Vagina (tissue), 2 donors: ENCODE results near the gene TSHR. TPM values are rescaled to one million over a fixed set of nuclear protein-coding genes. Genes with fewer than 3 reads are reported as not detected.

Experiments used
- DNase-seq, 2 donors: peaks; one replicate each; pipeline ENCODE4 v3.0.0-alpha.2; 2017; ENCODE audit errors: extremely low spot score in 2 of 2
- H3K27ac ChIP-seq: fragments of 200-600 bp; sonication (generic); one replicate; pipeline ENCODE4 v1.5.1; 2019
- H3K27me3 ChIP-seq: fragments of 200-600 bp; sonication (generic); one replicate; pipeline ENCODE4 v1.5.1; 2019
- H3K36me3 ChIP-seq, 2 donors: fragments of 200-600 bp; sonication (generic); one replicate each; pipeline ENCODE4 v1.5.1; 2017 to 2019
- H3K4me1 ChIP-seq: fragments of 200-600 bp; sonication (generic); one replicate; pipeline ENCODE4 v1.5.1; 2019
- H3K4me3 ChIP-seq, 2 donors: fragments of 200-600 bp; sonication (generic); 1 replicate in 1 of 2; 2 replicates in 1 of 2; pipeline ENCODE4 v1.5.1; 2016 to 2019
- H3K9me3 ChIP-seq: fragments of 200-600 bp; sonication (generic); one replicate; pipeline ENCODE4 v1.5.1; 2019
- POLR2A ChIP-seq, 2 donors: fragments of 450-650 bp; IDR thresholded peaks; one replicate each; pipeline ENCODE4 v1.6.1; 2017; ENCODE audit warnings: antibody characterized with exemption in 2 of 2, mild to moderate bottlenecking in 2 of 2, moderate library complexity in 2 of 2
- POLR2AphosphoS5 ChIP-seq, 2 donors: sonication (generic); formaldehyde crosslinking; IDR thresholded peaks; one replicate each; pipeline ENCODE4 v1.9.0; 2017; ENCODE audit warnings: antibody characterized with exemption in 2 of 2, mild to moderate bottlenecking in 2 of 2, low read depth in 1 of 2; ENCODE audit not compliant: insufficient read depth in 1 of 2
- intact Hi-C: fragments of 100-400 bp; cut with DNase I; formaldehyde crosslinking; loops from one replicate; pipeline ENCODE4 v1.15.1; 2023
- total RNA-seq: library from RNA; depleted of rRNA; stranded (reverse); fragments of >200 nt; gene quantifications from one replicate; pipeline ENCODE4 v1.2.3, GENCODE V29; 2016
- TF ChIP-seq, protein P1 (sequence below), 3 experiments: fragments of 450-650 bp in 2 of 3; fragments of 200-600 bp in 1 of 3; sonication (generic) in 1 of 3; IDR thresholded peaks; one replicate each; pipeline ENCODE4 v1.5.1; 2017 to 2019; ENCODE audit warnings: antibody characterized with exemption in 3 of 3, mild to moderate bottlenecking in 2 of 3, moderate library complexity in 2 of 3

The TSHR gene
- total RNA-seq, 1 donor from 2014 or later = not detected

DNA sequence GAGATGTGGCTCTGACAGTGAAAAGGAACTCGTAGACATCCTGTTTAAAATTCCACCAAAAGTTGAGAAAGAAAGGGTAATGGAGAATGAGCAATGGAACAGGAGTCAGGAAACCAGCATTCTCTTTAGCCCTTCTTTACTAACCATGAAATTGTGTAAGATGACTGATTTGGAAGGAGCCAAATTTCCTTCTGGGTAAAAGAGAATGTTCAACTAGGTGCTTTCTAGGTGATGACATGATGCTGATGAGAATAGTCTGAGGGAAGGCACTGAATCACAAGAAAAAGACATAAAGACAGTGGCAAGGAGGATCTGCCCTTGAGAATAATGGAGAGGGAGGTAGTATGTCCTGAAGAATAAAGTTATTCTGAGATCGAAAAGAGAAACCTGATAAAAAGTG is 2.2 kb downstream of the TSHR start:
- Histone ChIP-seq H3K4me1 (peaks cover 8% of the 10 kb centered on the region), H3K9me3 (no peaks in the 10 kb centered on the region), H3K27ac (no peak overlapping the region), H3K36me3 (no peaks in the 10 kb centered on the region), H3K4me3 (no peak overlapping the region), H3K27me3 (no peaks in the 10 kb centered on the region)
- DNase-seq = no peak
- TF ChIP-seq POLR2A (IDR thresholded peaks at IDR 0.05) = no peak
- TF ChIP-seq POLR2AphosphoS5 (IDR thresholded peaks at IDR 0.05; ENCODE audit: insufficient read depth in 1 of 2, low read depth in 1 of 2) = no peak
- TF ChIP-seq, protein P1, sequence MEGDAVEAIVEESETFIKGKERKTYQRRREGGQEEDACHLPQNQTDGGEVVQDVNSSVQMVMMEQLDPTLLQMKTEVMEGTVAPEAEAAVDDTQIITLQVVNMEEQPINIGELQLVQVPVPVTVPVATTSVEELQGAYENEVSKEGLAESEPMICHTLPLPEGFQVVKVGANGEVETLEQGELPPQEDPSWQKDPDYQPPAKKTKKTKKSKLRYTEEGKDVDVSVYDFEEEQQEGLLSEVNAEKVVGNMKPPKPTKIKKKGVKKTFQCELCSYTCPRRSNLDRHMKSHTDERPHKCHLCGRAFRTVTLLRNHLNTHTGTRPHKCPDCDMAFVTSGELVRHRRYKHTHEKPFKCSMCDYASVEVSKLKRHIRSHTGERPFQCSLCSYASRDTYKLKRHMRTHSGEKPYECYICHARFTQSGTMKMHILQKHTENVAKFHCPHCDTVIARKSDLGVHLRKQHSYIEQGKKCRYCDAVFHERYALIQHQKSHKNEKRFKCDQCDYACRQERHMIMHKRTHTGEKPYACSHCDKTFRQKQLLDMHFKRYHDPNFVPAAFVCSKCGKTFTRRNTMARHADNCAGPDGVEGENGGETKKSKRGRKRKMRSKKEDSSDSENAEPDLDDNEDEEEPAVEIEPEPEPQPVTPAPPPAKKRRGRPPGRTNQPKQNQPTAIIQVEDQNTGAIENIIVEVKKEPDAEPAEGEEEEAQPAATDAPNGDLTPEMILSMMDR (IDR thresholded peaks at IDR 0.05) = no peak
- intact Hi-C loops = no loop called here

DNA sequence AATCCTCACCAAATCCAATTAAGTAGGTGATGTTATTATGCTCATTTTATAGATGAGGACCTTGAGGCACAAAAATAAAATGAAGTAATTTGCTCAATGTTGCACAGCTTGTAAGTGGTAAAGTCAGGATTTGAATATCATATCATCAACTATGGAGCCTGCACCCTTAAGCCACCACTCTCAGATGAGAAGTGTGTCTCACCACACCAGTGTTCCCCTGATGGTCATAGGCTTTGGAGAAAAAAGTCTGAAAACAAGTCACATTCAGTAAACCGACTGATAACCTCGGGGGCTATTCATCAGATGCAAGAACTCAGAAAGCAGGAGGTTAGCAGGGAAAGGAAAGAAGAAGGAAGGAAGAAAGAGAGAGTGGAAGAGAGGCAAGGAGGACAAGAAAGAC is 2.8 kb downstream of the TSHR start:
- TF ChIP-seq, protein P1 (IDR thresholded peaks at IDR 0.05) = no peak
- Histone ChIP-seq H3K9me3 (no peaks in the 10 kb centered on the region), H3K4me1 (peaks cover 8% of the 10 kb centered on the region), H3K27me3 (no peaks in the 10 kb centered on the region), H3K27ac (no peak overlapping the region), H3K36me3 (no peaks in the 10 kb centered on the region), H3K4me3 (no peak overlapping the region)
- intact Hi-C loops = no loop called here
- no peak for DNase-seq

DNA sequence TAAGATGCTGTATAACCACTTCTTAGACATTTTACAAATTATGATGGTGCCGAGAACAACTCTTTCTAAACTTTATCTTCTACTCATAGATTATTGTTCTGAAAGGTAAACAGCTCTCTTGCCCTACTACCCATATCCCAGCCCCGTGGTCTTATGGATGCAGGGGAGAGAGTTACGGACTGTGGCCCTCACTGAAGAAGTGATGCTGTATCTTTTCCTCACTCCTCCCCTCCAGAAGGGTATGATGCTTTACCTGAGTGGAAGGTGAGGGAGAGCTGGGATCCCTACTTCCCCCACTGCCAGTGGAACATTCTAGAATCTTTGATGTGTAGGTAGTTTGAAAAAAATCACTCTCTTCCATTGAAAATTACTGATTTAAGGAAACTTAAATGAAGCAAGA is 3.5 kb downstream of the TSHR start:
- Histone ChIP-seq H3K27ac (no peak overlapping the region), H3K27me3 (no peaks in the 10 kb centered on the region), H3K4me1 (peaks cover 8% of the 10 kb centered on the region), H3K36me3 (no peaks in the 10 kb centered on the region), H3K4me3 (no peak overlapping the region), H3K9me3 (no peaks in the 10 kb centered on the region)
- intact Hi-C loops = no loop called here
- TF ChIP-seq POLR2A (IDR thresholded peaks at IDR 0.05) (no peak), POLR2AphosphoS5 (IDR thresholded peaks at IDR 0.05; ENCODE audit: insufficient read depth in 1 of 2, low read depth in 1 of 2) (no peak)
- TF ChIP-seq, protein P1 (IDR thresholded peaks at IDR 0.05) = no peak
- no peak for DNase-seq

DNA sequence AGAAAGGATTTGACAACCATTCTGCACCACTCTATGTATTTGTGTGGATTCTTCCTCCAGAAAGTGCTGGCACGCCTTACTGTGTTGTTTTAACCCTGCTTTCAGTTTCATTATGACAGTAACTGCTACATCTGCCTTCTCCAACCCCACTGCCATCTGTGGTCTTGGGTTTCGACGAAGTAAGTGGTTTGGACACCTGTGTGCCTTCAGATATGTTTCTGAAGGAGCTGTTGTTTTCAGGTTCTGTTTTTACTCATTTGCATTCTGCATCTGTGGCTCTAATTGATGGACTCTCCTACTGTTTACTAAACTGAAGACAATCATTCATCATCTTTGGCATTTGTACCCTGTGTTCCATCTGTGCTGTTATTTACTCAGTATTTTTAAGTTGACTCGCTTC is 4.1 kb downstream of the TSHR start:
- TF ChIP-seq POLR2AphosphoS5 (IDR thresholded peaks at IDR 0.05; ENCODE audit: insufficient read depth in 1 of 2, low read depth in 1 of 2) (no peak), POLR2A (IDR thresholded peaks at IDR 0.05) (no peak)
- TF ChIP-seq, protein P1 (IDR thresholded peaks at IDR 0.05) = no peak
- DNase-seq = no peak
- Histone ChIP-seq H3K4me1 (peaks cover 8% of the 10 kb centered on the region), H3K36me3 (no peaks in the 10 kb centered on the region), H3K27ac (no peak overlapping the region), H3K27me3 (no peaks in the 10 kb centered on the region), H3K9me3 (no peaks in the 10 kb centered on the region), H3K4me3 (no peak overlapping the region)
- intact Hi-C loops = no loop called here

DNA sequence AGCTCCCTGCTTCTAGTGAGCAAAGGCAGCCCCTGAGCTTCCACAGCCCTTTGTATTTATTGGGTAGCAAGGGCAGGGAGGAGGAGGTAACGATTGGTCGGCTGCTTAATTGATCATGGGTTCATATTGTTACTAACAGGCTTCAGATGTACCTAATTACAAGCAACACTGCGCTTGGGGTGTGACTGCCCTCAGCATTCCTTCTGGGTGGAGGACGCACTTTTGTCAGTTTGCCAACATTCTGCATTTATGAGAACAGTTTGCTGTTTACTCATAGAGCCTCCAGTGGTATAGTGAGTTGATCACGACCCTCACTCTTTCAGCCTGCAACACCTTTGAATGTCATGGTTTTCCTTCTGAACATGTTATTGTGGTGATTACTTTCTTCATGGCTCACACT is 9.6 kb downstream of the TSHR start:
- no peak for DNase-seq
- intact Hi-C loops = no loop called here
- Histone ChIP-seq H3K9me3 (no peaks in the 10 kb centered on the region), H3K4me3 (no peak overlapping the region), H3K27me3 (no peaks in the 10 kb centered on the region), H3K36me3 (no peaks in the 10 kb centered on the region), H3K27ac (no peak overlapping the region), H3K4me1 (no peaks in the 10 kb centered on the region)
- TF ChIP-seq POLR2A (IDR thresholded peaks at IDR 0.05) (no peak), POLR2AphosphoS5 (IDR thresholded peaks at IDR 0.05; ENCODE audit: insufficient read depth in 1 of 2, low read depth in 1 of 2) (no peak)
- TF ChIP-seq, protein P1 (IDR thresholded peaks at IDR 0.05) = no peak
